AG04450 (cell line): ENCODE data around the gene ERCC5. TPM values are rescaled to one million over a fixed set of nuclear protein-coding genes. Genes with fewer than 3 reads are reported as not detected.

ENCODE experiments used
- CTCF ChIA-PET: fragments of 300-600, 350-600 bp; formaldehyde crosslinking; extraction: SDS; loops from one replicate; lab custom pipeline; 2022; ENCODE audit warnings: antibody characterized with exemption, inconsistent platforms; lab: Charles Lee
- POLR2A ChIA-PET: fragments of 350-600 bp; formaldehyde crosslinking; extraction: SDS; loops from one replicate; lab custom pipeline; 2021; ENCODE audit warnings: antibody characterized with exemption, inconsistent platforms; lab: Yijun Ruan, JAX
- DNase-seq: peaks from one replicate; pipeline ENCODE4 v3.0.0-alpha.2; 2011; ENCODE audit warnings: low read depth, low spot score
- H3K27ac ChIP-seq: one replicate; pipeline ENCODE4 v1.5.1; 2012; ENCODE audit warnings: low read depth, low read length, control low read depth
- H3K27me3 ChIP-seq: one replicate; pipeline ENCODE4 v1.6.0; 2012; ENCODE audit warnings: low read length; ENCODE audit not compliant: control insufficient read depth, insufficient read depth
- H3K4me3 ChIP-seq: 2 replicates; pipeline ENCODE4 v1.5.1; 2011; ENCODE audit warnings: mild to moderate bottlenecking, low read depth, low read length, control low read depth
- H3K9me3 ChIP-seq: 2 replicates; pipeline ENCODE4 v1.5.1; 2012; ENCODE audit warnings: low read length; ENCODE audit not compliant: control insufficient read depth, insufficient read depth
- polyA plus RNA-seq: library from polyadenylated mRNA; depleted of rRNA; stranded (reverse); fragments of >200 nt; gene quantifications from 2 replicates; pipeline ENCODE4 v1.2.3, GENCODE V29; 2011
- TF ChIP-seq, protein P1 (sequence below): IDR thresholded peaks from 2 replicates; pipeline ENCODE4 v1.5.1; 2011; ENCODE audit warnings: low read depth, low read length, control low read depth, inconsistent platforms

Gene ERCC5
- polyA plus RNA-seq, 1 experiment: 47.6 TPM

DNA sequence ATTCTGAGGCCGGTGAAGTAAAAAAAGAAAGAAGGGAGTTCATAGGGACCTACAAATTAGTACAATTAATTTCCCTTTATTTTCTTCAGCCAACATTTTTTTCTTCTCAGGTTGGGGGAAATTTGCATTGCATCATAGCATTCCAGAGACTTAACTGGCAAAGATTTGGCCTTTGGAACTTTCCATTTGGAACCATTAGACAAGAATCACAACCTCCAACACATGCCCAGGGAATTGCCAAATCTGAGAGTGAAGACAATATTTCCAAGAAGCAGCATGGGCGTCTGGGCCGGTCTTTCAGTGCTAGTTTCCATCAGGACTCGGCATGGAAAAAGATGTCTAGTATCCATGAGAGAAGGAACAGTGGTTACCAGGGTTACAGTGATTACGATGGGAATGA lies 6.4 kb upstream of the ERCC5 start:
- H3K4me3 ChIP-seq: no peak overlapping the region
- no peak for DNase-seq
- CTCF ChIA-PET: interaction anchor here (1.6 kb wide), 1 partner anchor 31 kb away, joined by 5 read pairs; no protein-coding TSS in a partner anchor
- TF ChIP-seq, protein P1, sequence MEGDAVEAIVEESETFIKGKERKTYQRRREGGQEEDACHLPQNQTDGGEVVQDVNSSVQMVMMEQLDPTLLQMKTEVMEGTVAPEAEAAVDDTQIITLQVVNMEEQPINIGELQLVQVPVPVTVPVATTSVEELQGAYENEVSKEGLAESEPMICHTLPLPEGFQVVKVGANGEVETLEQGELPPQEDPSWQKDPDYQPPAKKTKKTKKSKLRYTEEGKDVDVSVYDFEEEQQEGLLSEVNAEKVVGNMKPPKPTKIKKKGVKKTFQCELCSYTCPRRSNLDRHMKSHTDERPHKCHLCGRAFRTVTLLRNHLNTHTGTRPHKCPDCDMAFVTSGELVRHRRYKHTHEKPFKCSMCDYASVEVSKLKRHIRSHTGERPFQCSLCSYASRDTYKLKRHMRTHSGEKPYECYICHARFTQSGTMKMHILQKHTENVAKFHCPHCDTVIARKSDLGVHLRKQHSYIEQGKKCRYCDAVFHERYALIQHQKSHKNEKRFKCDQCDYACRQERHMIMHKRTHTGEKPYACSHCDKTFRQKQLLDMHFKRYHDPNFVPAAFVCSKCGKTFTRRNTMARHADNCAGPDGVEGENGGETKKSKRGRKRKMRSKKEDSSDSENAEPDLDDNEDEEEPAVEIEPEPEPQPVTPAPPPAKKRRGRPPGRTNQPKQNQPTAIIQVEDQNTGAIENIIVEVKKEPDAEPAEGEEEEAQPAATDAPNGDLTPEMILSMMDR: no peak
- H3K27me3 ChIP-seq: no peaks in the 10 kb centered on the region
- no peaks in the 10 kb centered on the region for H3K9me3 ChIP-seq
- POLR2A ChIA-PET: no interaction called here
- no peak overlapping the region for H3K27ac ChIP-seq

DNA sequence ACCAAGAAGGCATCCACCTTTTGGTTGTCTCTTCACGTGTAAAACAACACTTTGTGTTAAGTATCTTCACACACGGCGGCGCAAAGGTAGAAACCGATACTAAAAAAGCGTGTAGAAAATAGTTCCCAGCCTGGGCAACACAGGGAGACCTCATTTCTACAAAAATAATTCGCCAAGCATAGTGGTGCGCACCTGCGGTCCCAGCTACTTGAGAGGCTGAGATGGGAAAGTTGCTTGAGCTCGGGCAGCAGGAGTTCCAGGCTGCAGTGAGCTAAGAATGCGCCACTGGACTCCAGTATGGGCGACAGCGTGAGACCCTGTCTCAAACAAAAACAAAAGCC lies 573 bp upstream of the ERCC5 start:
- DNase-seq: no peak
- Histone ChIP-seq H3K9me3 (no peaks in the 10 kb centered on the region; the same call in 1 of the 2 replicates), H3K27me3 (no peaks in the 10 kb centered on the region), H3K4me3 (peak overlapping the region; percentile 95), H3K27ac (peak overlapping the region; percentile 92)
- POLR2A ChIA-PET: interaction anchor here (1.0 to 2.3 kb wide), 8 partner anchors 19 to 253 kb away, joined by 3 to 15 read pairs (median 4); partner anchors contain the start of genes TEX30 and TPP2
- CTCF ChIA-PET: interaction anchor here (1.0 to 2.4 kb wide), 4 partner anchors 25 to 265 kb away, joined by 3 to 11 read pairs (median 4); no protein-coding TSS in a partner anchor
- TF ChIP-seq, protein P1: no peak

DNA sequence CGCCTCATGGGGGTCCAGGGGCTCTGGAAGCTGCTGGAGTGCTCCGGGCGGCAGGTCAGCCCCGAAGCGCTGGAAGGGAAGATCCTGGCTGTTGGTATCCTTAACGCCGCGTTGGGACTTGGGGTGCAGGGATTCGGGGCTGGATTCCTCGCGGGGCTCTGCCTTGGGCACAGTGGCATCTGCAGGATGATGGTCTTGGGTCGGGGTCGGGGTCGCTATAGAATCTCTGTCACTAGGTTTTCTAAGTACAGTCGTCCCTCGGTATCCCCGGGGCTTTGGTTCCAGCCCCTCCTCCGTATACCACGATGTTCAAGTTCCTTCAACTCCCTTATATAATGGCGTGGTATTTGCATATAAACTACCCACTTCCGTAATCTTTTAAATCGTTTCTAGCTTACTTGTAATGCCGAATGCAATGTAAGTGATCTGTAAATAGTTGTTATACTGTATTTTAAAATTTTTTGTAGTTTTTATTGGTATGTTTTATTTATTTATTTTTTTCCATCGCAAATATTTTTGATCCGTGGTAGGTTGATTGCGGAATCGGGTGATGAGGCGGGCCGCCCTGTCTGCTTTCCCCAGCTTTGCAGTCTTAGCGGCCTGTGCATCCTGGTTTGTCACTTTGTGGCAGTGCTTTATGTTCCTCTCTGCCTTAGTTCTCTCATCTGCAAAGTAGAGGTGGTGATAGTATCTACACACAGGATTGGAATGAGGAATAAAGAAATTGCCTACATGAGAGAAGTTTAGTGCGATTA lies 606 bp downstream of the ERCC5 start:
- no peaks in the 10 kb centered on the region; the same call in 1 of the 2 replicates for H3K9me3 ChIP-seq
- CTCF ChIA-PET: interaction anchor here (0.7 to 1.5 kb wide), 5 partner anchors 18 to 267 kb away, joined by 4 to 9 read pairs (median 4); no protein-coding TSS in a partner anchor
- H3K4me3 ChIP-seq: peak overlapping the region; percentile 95
- H3K27me3 ChIP-seq: no peaks in the 10 kb centered on the region
- TF ChIP-seq, protein P1: peak; percentile 2; the same call in 1 of the 2 replicates
- POLR2A ChIA-PET: interaction anchor here (1.0 to 2.3 kb wide), 7 partner anchors 46 to 255 kb away, joined by 3 to 15 read pairs (median 4); partner anchors contain the start of genes TEX30 and TPP2
- no peak for DNase-seq
- H3K27ac ChIP-seq: peak overlapping the region; percentile 92

DNA sequence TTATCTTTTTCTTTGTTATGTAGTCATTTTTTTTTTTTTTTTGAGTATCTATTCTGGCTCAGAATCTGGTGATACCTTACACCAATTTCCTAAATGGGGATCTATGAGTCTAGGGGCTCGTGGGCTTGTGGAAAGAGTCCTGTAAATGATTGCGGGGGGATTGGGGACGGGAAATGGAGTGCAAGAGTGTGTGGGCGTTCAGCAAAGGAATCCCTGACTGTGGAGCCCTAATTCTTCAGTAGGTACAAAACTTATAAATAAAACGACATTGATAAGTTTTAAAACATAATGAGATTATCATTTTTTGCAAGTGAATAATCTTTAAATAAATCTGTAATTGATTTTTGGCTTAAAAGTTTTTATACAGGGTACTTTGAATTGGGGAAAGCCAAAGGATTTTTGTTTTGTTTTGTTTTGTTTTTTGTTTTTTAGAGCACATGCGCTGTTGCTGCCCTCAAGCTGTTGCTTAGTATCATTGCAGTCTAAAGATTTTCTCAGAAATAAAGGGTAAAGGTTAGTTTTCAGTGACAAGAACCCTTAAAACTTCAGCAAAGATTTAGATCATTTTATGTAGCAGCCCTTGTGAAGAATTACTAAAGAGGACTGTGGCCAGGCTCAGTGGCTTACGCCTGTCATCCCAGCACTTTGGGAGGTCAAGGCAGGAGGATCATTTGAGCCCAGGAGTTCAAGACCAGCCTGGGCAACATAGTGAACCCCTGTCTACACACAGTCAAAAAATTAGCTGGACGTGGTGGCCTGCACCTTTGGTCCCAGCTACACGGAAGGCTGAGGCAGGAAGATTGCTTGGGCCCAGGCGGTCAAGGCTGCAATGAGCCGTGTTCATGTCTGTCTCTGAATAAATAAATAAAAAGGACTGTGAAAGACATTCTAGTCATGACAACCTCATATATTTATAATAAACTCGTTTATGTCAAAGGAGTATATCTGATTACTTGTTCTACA lies 1.7 kb downstream of the ERCC5 start:
- TF ChIP-seq, protein P1: peak; percentile 77
- Histone ChIP-seq H3K27ac (no peak overlapping the region), H3K9me3 (no peaks in the 10 kb centered on the region; the same call in 1 of the 2 replicates), H3K4me3 (peak overlapping the region; percentile 95), H3K27me3 (no peaks in the 10 kb centered on the region)
- CTCF ChIA-PET: interaction anchor here (0.6 to 2.4 kb wide), 24 partner anchors 14 to 706 kb away, joined by 3 to 31 read pairs (median 3); no protein-coding TSS in a partner anchor
- no peak for DNase-seq
- POLR2A ChIA-PET: interaction anchor here (2.0 to 2.3 kb wide), 2 partner anchors 48 to 251 kb away, joined by 10 to 15 read pairs; partner anchors contain the start of gene TPP2
